NB4 (cell line): ENCODE results near the gene SLC39A11.
"Not testable (repeated sequence)": the region's sequence is repeated elsewhere in the genome, so short reads cannot be mapped to it uniquely, and the experiment has no call there.

Source experiments
- CTCF ChIP-seq: IDR thresholded peaks from one replicate; pipeline ENCODE4 v1.5.1; 2012; ENCODE audit warnings: low read depth, low read length
- POLR2A ChIP-seq: IDR thresholded peaks from 2 replicates; pipeline ENCODE4 v1.6.1; 2011; ENCODE audit warnings: mild to moderate bottlenecking; ENCODE audit not compliant: insufficient read length; ENCODE audit errors: extremely low read depth
- TF ChIP-seq, protein P1 (sequence below): IDR thresholded peaks from 2 replicates; pipeline ENCODE4 v1.6.1; 2011; ENCODE audit warnings: low read depth, low read length

GRCh38 chr17:72773225-72773624, 319.3 kb downstream of the SLC39A11 start:
- not testable (repeated sequence) for TF ChIP-seq POLR2A, CTCF
- TF ChIP-seq, protein P1, sequence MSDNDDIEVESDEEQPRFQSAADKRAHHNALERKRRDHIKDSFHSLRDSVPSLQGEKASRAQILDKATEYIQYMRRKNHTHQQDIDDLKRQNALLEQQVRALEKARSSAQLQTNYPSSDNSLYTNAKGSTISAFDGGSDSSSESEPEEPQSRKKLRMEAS = not testable (repeated sequence)
